Measurements from ENCODE around the gene NIPAL3.

Gene NIPAL3

DNA sequence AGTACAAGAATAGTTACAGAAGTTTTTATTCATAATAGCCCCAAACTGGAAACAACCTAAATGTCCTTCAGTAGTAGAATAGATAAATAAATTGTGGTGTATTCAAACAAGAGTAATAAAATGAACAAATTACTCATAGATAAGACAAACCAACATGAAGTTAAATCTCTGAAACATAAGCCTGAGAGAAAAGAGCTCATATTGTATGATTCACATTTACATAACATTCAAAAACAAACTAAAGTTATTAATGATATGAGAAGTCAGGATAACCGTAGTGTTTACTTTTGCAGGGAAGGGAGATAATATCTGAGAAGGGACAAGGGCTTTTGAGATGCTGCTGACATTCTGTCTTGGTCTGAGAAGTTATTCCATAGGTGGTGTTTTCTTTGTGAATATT lies 15.5 kb upstream of the NIPAL3 start:
- no peaks in the 10 kb centered on the region for H3K27me3 ChIP-seq
- no peaks in the 10 kb centered on the region for H4K20me1 ChIP-seq
- H3K9ac ChIP-seq = no peak overlapping the region
- no peak overlapping the region for H3K4me3 ChIP-seq
- no peaks in the 10 kb centered on the region for H3K4me1 ChIP-seq
- no peak overlapping the region for H3K4me2 ChIP-seq
- H3K27ac ChIP-seq = no peak overlapping the region
- no peaks in the 10 kb centered on the region for H3K9me3 ChIP-seq (replicated peaks in 1 of 11)
- TF ChIP-seq Cebpa-rat (IDR thresholded peaks at IDR 0.05) = no peak
- H3K36me3 ChIP-seq = no peaks in the 10 kb centered on the region

DNA sequence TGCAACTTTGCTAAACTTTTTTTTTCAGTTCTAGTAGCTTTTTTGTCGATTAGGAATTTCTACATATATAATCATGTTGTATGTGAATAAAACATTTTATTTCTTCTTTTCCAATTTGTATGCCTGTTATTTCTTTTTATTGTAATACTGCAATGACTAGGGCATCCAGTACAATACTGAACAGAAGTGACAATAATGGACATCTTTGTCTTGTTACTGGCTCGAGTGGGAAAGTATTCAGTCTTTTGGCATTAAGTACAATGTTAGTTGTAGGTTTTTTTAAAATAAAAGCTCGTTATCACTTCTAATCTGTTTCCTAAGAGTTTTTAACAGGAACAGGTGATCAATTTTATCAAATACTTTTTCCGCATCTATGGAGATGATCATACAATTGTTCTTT lies 11.8 kb upstream of the NIPAL3 start:
- H3K36me3 ChIP-seq = no peaks in the 10 kb centered on the region; a peak in 1 of 22 replicates
- no peaks in the 10 kb centered on the region for H4K20me1 ChIP-seq
- H3K9me3 ChIP-seq (replicated peaks in 1 of 11) = peaks cover 12 to 18% (median 14%) of the 10 kb centered on the region in 11 experiments
- H3K27ac ChIP-seq = no peak overlapping the region
- H3K27me3 ChIP-seq = no peaks in the 10 kb centered on the region
- no peak overlapping the region for H3K4me2 ChIP-seq
- TF ChIP-seq Cebpa-rat (IDR thresholded peaks at IDR 0.05) = no peak
- H3K9ac ChIP-seq = no peak overlapping the region
- no peaks in the 10 kb centered on the region for H3K4me1 ChIP-seq
- H3K4me3 ChIP-seq = no peak overlapping the region

DNA sequence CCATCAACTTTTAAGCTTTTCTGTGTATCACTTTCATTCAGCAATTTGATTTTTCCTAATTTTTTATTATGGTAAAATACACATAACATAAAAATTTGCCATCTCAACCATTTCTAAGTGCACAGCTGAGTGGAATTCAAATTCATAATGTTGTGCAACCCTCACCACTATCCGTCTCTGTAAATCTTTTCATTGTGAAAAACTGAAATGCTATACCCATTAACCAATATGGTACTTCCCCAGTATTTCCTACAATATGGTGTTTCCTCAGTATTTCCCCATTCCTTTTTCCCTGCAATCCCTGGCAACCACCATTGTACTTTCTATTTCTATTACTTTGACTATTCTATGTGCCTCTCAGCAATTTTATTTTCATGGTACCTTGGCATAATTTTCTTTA lies 8.8 kb upstream of the NIPAL3 start:
- Histone ChIP-seq H4K20me1 (no peaks in the 10 kb centered on the region), H3K4me2 (no peak overlapping the region), H3K9ac (no peak overlapping the region), H3K36me3 (no peaks in the 10 kb centered on the region; a peak in 1 of 22 replicates), H3K4me3 (no peak overlapping the region), H3K27me3 (no peaks in the 10 kb centered on the region), H3K27ac (no peak overlapping the region), H3K9me3 (replicated peaks in 1 of 11) (peaks cover 12 to 21% (median 14%) of the 10 kb centered on the region in 11 experiments), H3K4me1 (0 out of 20 replicates have a peak, but pooled peaks cover 0 to 3% (median 0%) of the 10 kb centered on the region in 10 experiments)
- no peak for TF ChIP-seq Cebpa-rat (IDR thresholded peaks at IDR 0.05)

DNA sequence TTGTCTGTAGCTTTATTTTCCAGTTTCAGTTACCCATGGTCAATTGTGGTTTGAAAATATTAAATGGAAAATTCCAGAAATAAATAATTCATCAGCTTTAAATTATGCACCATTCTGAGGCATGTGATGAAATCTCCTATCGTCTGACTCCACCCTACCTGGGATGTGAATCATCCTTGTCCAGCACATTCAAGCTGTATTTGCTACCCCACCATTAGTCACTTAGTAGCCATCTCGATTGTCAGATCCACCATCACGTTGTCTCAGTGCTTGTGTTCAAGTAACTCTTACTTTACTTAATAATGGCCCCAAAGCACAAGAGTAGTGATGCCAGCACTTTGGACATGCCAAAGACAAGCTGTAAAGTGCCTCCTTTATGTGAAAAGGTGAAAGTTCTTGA lies 6.1 kb upstream of the NIPAL3 start:
- Histone ChIP-seq H3K36me3 (no peaks in the 10 kb centered on the region; a peak in 1 of 22 replicates), H3K4me2 (no peak overlapping the region), H3K27me3 (peaks cover 8 to 26% (median 22%) of the 10 kb centered on the region in 11 experiments), H3K9ac (no peak overlapping the region), H3K27ac (no peak overlapping the region), H4K20me1 (no peaks in the 10 kb centered on the region), H3K9me3 (replicated peaks in 1 of 11) (peaks cover 12 to 21% (median 14%) of the 10 kb centered on the region in 11 experiments), H3K4me1 (peaks cover 0 to 12% (median 9%) of the 10 kb centered on the region in 10 experiments; a peak in 13 of 20 replicates), H3K4me3 (no peak overlapping the region)
- TF ChIP-seq Cebpa-rat (IDR thresholded peaks at IDR 0.05) = no peak

DNA sequence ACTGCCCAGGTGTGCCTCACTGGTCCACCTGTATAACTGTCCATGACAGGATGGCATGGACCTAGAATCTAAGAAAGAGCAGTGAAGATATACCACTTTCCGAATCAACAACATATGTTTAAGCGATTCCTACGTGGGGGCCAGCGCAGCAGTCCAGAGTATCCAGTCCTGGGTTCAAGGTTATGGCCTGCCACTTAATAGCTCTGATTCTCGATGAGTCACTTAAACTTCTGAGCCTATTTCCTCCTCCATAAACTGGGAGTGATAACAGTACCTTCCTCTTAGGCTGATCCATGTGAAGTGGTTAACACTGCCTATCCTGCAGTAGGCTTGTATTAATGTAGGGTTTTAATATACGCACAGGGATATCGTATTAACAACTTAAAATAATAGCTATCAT lies 4.9 kb upstream of the NIPAL3 start:
- Histone ChIP-seq H3K4me1 (peaks cover 0 to 16% (median 11%) of the 10 kb centered on the region in 10 experiments; a peak in 15 of 20 replicates), H3K9me3 (replicated peaks in 1 of 11) (peaks cover 12 to 21% (median 14%) of the 10 kb centered on the region in 11 experiments), H3K9ac (no peak overlapping the region), H3K27ac (no peak overlapping the region), H3K36me3 (no peaks in the 10 kb centered on the region; a peak in 1 of 22 replicates), H3K27me3 (peaks cover 8 to 30% (median 23%) of the 10 kb centered on the region in 11 experiments), H3K4me2 (no peak overlapping the region), H3K4me3 (no peak overlapping the region), H4K20me1 (no peaks in the 10 kb centered on the region)
- no peak for TF ChIP-seq Cebpa-rat (IDR thresholded peaks at IDR 0.05)

DNA sequence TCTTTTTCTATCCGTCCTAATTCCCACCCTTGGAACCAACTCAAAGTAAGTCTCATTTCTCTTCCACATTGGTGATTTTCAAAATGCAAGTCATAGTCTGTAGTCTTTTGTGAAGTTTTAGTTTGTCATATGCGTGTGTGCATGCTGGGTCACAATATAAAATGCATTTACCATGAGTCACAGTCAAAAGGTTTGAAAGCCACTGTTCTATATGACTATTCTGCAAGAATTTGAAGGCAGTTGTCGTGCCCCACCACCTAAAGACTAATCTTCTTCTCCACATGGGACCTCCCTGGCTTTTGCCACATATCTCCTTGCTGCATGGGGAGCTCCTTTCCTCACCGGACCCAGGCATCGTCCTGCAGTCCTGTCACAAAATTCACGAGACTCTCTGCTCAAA lies 3.6 kb upstream of the NIPAL3 start:
- H3K9me3 ChIP-seq (replicated peaks in 1 of 11) = peaks cover 12 to 21% (median 14%) of the 10 kb centered on the region in 11 experiments
- no peak overlapping the region for H3K4me2 ChIP-seq
- no peak for TF ChIP-seq Cebpa-rat (IDR thresholded peaks at IDR 0.05)
- H3K9ac ChIP-seq = no peak overlapping the region
- no peaks in the 10 kb centered on the region for H4K20me1 ChIP-seq
- H3K4me1 ChIP-seq = peaks cover 8 to 26% (median 21%) of the 10 kb centered on the region in 10 experiments
- H3K27me3 ChIP-seq = peaks cover 8 to 30% (median 23%) of the 10 kb centered on the region in 11 experiments
- H3K27ac ChIP-seq = no peak overlapping the region
- H3K36me3 ChIP-seq = no peaks in the 10 kb centered on the region; a peak in 1 of 22 replicates
- no peak overlapping the region for H3K4me3 ChIP-seq

DNA sequence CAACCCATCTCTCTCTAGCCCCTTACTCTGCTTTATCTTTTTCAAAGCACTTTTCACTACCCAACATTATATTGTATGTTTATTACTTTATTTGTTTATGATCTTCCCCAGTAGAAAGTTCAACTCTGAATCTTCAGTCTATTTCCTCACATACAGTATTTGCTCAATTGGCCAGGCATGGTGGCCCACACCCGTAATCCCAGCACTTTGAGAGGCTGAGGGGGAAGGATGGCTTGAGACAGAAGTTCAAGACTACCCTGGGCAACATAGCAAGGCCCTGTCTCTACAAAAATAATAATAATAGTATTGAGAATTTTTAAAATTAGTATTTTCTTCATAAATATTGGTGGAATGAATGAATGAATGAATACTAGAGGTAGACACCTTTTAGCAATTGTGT lies 3.2 kb upstream of the NIPAL3 start:
- H3K9ac ChIP-seq = no peak overlapping the region
- H4K20me1 ChIP-seq = peaks cover 0 to under 1% (median 0%) of the 10 kb centered on the region in 11 experiments; a peak in 1 of 22 replicates
- no peak overlapping the region for H3K4me3 ChIP-seq
- no peak overlapping the region for H3K4me2 ChIP-seq
- peaks cover 8 to 30% (median 23%) of the 10 kb centered on the region in 11 experiments for H3K27me3 ChIP-seq
- no peaks in the 10 kb centered on the region; a peak in 1 of 22 replicates for H3K36me3 ChIP-seq
- peaks cover 11 to 17% (median 12%) of the 10 kb centered on the region in 11 experiments for H3K9me3 ChIP-seq (replicated peaks in 1 of 11)
- H3K4me1 ChIP-seq = peaks cover 12 to 31% (median 25%) of the 10 kb centered on the region in 10 experiments
- TF ChIP-seq Cebpa-rat (IDR thresholded peaks at IDR 0.05) = no peak
- no peak overlapping the region for H3K27ac ChIP-seq

DNA sequence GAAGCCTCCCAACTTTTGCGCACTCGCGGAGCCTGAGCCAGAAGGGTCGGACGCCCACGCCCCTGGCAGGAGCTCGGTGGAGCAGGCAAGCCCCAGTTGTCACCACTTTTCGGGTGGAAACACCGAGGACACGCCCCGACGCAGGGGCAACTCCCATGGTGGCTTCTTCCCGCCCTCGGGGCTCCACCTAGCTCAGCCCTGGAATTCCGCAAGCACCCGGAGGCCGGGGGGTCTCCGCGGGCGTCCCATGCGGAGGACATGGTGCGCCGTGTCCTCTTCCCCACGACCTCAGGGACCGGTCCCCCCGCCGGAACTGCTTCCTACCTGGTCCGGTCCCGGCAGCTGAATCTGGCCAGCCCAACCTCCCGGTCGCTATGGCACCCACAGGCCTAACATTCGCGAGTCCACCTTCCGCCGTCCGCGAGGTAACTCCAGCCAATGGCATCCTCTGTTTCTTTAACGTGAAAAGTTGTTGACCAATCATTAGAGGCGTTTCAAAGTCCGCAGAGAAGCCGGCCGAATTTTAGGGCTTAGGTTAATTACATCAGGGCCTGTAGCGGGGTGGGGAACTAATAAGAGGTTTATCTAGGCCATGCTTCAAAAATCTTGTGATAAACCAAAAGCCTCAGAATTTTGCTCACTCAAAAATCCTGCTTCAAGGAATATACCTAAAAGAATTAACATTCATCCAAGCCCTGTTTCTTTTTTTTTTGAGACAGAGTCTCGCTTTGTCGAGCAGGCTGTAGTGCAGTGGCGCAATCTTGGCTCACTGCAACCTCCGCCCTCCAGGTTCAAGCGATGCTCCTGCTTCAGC lies 2.0 kb upstream of the NIPAL3 start, which contains the start of gene STPG1:
Gene STPG1, minus strand, starts transcription at position 433 of the 814 bp plus-strand sequence. CDS start 12,394 bp downstream, outside the sequence.
- TF ChIP-seq Cebpa-rat (IDR thresholded peaks at IDR 0.05) = no peak
- H3K9ac ChIP-seq = peak within 1 kb of the TSS; percentile 24 to 69 (median 61); a peak in 18 of 22 replicates
- peak within 1 kb of the TSS; percentile 52 to 73 (median 60) for H3K4me3 ChIP-seq
- H4K20me1 ChIP-seq = peaks cover 0 to 5% (median 0%) of the 10 kb centered on the region in 11 experiments; a peak in 1 of 22 replicates
- H3K36me3 ChIP-seq = no peaks in the 10 kb centered on the region
- H3K27me3 ChIP-seq = peaks cover 8 to 30% (median 23%) of the 10 kb centered on the region in 11 experiments
- peak within 1 kb of the TSS; percentile 66 to 88 (median 77) for H3K4me2 ChIP-seq
- H3K27ac ChIP-seq = peak within 1 kb of the TSS in 7 of 11 experiments; percentile 1 to 59 (median 40); a peak in 9 of 22 replicates
- H3K9me3 ChIP-seq (replicated peaks in 1 of 11) = peaks cover 0 to 6% (median under 1%) of the 10 kb centered on the region in 11 experiments; a peak in 13 of 22 replicates
- H3K4me1 ChIP-seq = peaks cover 20 to 36% (median 31%) of the 10 kb centered on the region in 10 experiments

DNA sequence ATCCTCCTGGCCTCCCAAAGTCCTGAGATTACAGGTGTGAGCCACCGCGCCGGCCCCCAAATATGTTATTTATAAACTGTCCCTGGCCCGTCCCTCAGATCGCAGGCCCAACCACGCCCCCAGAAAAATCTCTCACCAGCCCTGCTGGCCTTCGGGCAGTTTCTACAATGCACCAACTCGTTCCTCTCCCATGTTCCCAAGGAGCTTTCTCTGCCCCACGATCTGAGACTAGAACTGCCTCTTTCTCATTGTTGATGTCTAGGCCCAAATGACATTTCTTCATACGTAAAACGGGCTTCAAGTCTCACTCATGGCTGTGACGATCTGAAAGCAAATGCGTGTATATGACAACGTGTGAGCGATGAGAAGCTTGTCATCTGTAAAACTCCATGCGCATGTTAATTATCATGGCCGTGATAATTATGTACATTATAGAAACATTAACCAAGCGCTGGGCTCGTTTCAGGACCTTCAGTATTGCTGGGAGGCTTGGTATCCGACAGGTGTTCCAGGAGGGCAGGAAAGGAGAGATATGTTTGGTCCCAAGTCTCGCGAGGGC lies 748 bp upstream of the NIPAL3 start:
- peaks cover 29 to 45% (median 41%) of the 10 kb centered on the region in 10 experiments for H3K4me1 ChIP-seq
- peaks cover 0 to 5% (median 0%) of the 10 kb centered on the region in 11 experiments; a peak in 1 of 22 replicates for H4K20me1 ChIP-seq

More for the DNA sequence above, 748 bp upstream of the NIPAL3 start:
- Histone ChIP-seq H3K9me3 (replicated peaks in 1 of 11) (no peaks in the 10 kb centered on the region), H3K36me3 (peaks cover 0 to 6% (median 6%) of the 10 kb centered on the region in 11 experiments; a peak in 8 of 22 replicates), H3K27me3 (peaks cover 8 to 30% (median 23%) of the 10 kb centered on the region in 11 experiments), H3K4me2 (peak overlapping the region; percentile 20 to 98 (median 93); a peak in 21 of 22 replicates), H3K27ac (no peak overlapping the region), H3K9ac (no peak overlapping the region), H3K4me3 (peak overlapping the region in 7 of 10 experiments; percentile 69 to 82 (median 73); a peak in 7 of 20 replicates)
- TF ChIP-seq Cebpa-rat (IDR thresholded peaks at IDR 0.05) = no peak

All from BLaER1 treated with 17β-estradiol and CSF1 and Interleukin-3, amounts not matched to agents 10 nM and 100 nM (cell line).